Suprapubic skin (tissue), 4 donors: ENCODE measurements around the gene DAP.

Source experiments
- POLR2A ChIP-seq, 2 donors: fragments of 450-650 bp; IDR thresholded peaks; one replicate each; pipeline ENCODE4 v1.6.1; 2017; ENCODE audit warnings: antibody characterized with exemption in 2 of 2, mild to moderate bottlenecking in 2 of 2, moderate library complexity in 2 of 2
- POLR2AphosphoS5 ChIP-seq, 3 donors: sonication (generic); formaldehyde crosslinking; IDR thresholded peaks; one replicate each; pipeline ENCODE4 v1.6.1; 2017; ENCODE audit warnings: antibody characterized with exemption in 3 of 3
- TF ChIP-seq, protein P1 (sequence below), 2 donors: fragments of 200-600 bp in 1 of 2; fragments of 450-650 bp in 1 of 2; sonication (generic) in 1 of 2; IDR thresholded peaks; one replicate each; pipeline ENCODE4 v1.5.1; 2016 to 2019; ENCODE audit warnings: antibody characterized with exemption in 2 of 2, mild to moderate bottlenecking in 1 of 2, moderate library complexity in 1 of 2

GRCh38 chr5:10709409-10709808, 51.6 kb downstream of the DAP start:
- TF ChIP-seq POLR2A (IDR thresholded peaks at IDR 0.05) (no peak), POLR2AphosphoS5 (IDR thresholded peaks at IDR 0.05) (no peak)
- TF ChIP-seq, protein P1, sequence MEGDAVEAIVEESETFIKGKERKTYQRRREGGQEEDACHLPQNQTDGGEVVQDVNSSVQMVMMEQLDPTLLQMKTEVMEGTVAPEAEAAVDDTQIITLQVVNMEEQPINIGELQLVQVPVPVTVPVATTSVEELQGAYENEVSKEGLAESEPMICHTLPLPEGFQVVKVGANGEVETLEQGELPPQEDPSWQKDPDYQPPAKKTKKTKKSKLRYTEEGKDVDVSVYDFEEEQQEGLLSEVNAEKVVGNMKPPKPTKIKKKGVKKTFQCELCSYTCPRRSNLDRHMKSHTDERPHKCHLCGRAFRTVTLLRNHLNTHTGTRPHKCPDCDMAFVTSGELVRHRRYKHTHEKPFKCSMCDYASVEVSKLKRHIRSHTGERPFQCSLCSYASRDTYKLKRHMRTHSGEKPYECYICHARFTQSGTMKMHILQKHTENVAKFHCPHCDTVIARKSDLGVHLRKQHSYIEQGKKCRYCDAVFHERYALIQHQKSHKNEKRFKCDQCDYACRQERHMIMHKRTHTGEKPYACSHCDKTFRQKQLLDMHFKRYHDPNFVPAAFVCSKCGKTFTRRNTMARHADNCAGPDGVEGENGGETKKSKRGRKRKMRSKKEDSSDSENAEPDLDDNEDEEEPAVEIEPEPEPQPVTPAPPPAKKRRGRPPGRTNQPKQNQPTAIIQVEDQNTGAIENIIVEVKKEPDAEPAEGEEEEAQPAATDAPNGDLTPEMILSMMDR (IDR thresholded peaks at IDR 0.05), result no peak
